ENCODE results near the gene PPP1R7.

PPP1R7 gene

DNA sequence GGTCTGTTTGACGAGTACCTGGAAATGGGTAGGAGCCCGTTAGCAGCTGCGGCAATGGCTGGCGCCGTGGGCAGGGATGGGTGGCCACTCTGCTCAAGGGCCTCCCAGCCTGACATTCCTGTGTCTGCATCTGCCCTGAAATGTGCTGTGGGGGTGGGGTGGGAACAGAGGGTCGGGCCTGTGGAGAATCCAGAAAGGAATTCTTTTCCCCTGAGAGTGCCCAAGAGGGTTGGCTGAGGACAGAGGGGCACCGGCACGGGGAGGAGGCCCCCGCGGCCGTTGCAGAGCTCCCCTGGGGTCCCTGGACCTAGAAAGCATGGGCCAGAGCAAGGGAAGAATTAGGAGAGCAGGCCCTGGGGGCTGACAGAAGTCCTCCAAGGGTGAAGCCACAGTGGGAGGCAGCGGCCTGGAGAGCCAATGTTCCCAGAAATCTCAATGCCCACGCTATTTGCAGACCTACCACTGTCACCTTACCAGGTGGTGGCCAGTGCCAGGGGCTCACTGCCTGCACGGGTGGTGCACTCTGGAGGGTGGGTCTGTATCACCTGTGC is 66.0 kb downstream of the PPP1R7 start:
- no peak for DNase-seq

DNA sequence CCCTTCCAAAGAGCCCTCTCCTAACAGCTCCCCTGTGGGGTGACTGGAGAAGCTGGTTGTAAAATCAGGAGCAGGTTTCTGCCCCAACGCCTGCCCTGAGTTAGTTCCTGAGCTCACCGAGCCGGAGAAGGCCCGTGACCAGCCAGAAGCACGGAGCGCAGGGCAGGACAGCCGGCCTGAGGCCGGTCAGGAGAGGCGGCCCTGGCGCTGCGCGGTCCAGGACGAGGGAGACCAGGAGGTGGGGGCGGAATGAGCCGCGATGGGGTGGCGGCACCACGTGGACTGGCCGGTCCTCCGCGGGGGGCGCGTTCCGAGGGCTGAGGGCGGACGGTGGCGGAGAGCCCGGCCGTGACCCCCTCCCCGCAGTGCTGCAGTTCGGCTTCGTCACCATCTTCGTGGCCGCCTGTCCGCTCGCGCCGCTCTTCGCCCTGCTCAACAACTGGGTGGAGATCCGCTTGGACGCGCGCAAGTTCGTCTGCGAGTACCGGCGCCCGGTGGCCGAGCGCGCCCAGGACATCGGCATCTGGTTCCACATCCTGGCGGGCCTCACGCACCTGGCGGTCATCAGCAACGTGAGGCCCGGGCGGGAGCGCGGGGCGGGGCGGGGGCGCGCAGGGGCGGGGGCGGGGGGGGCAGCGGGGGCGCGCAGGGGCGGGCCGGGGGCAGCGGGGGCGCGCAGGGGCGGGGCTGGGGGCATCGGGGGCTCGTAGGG is 67.2 kb downstream of the PPP1R7 start:
- DNase-seq: peak; percentile 18 to 54

DNA sequence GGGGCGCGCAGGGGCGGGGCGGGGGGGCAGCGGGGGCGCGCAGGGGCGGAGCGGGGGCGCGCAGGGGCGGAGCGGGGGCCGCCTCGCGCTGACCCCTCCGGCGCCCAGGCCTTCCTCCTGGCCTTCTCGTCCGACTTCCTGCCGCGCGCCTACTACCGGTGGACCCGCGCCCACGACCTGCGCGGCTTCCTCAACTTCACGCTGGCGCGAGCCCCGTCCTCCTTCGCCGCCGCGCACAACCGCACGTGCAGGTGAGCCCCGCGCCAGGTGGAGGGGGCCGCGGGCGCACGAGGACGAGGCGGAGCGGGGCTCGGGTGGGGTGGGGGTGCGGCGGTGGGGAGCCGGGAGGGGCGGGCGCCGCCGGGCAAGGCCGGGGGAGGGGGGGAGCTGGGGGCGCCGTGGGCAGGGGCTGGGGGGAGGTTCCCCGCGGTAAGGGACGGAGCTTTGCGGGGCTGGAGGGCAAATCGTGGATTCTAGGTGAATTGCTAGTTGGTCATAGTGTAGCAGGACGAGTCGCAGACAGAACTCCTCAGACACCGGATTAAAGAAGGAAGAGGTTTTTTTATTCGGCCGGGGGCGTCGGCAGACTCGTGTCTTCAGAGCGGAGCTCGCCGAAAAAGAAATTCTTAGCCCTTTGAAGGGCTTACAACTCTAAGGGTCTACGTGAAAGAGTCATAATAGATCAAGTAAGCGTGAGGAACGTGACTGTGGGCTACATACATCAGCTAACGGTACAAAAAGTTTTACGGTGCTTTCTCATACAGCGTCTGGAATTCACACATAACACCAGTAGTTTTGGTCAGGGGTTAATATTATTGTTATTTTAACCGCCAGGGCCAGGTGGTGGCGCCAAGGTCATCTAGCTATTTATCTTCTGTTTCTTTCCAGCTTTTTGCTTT is 68.1 kb downstream of the PPP1R7 start:
- peak; percentile 42 to 69 for DNase-seq

DNA sequence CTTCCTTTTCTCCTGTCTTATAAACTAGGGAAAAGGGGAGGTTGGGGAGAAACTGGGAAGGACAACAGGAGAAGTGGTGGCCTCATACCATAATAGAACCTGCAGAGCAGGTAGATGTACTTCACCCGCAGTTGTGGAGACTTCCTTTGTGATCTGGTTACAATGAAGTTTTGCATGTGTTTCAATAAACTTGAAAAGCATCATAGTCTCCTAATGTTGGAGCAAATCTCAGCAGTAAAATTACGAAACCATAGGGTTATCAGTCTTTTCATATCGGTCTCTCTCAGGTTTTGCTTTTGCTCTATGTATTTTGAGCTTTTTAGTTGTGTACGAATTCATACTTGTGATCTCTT is 68.7 kb downstream of the PPP1R7 start:
- DNase-seq: no peak

DNA sequence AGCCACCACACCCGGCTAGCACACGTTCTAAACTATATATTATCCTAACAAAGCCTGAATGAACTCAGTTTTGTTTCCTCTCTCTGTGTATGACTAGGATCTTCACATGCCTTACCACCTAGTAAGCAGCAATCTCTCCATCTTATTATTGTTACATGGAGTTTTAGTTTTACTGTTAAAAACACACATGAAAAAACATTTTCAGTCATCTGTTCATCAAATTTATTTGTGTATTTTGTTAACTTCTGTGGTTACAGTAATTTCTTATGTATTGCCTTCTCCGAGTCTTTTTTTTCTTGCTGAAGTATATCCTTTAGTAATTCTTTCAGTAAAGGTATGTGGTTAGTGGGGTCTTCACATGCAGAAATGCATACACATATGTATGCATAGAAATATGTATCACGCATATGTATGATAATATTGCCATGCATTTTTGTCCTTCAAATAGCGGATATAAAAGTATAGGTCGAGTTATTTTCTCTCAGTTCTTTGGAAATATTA is 69.6 kb downstream of the PPP1R7 start:
- DNase-seq: no peak

DNA sequence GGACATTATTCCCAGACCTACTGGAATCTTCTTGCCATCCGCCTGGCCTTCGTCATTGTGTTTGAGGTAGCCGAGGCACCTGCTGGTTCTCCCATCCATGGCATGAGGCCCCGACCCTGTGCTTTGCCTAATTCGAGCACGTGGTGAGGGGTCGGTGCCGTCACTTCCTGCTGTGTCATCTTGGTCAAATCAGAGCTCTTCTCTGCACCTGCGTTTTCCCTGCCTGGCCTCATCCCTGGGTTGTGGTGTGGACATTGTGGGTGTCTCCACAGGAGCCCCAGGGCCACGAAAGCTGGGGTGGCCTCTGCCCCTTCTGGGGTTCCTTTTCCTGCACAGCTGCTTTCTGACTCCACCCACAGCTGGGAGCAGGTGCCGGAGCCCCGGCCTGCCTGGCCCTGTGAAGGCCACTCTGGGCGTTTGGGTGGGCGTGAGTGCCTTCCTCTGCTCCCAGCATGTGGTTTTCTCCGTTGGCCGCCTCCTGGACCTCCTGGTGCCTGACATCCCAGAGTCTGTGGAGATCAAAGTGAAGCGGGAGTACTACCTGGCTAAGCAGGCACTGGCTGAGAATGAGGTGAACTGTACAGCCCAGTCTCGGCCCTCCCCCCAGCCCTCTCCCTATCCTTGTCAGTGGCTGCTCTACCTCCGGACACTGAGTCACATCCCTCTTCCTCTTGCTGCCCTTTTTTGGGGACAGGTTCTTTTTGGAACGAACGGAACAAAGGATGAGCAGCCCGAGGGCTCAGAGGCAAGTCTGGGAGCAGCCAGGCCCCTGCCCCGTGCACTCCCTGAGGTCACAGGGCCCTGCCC is 73.1 kb downstream of the PPP1R7 start:
- DNase-seq: peak in 1 of 2 donors; percentile 10

DNA sequence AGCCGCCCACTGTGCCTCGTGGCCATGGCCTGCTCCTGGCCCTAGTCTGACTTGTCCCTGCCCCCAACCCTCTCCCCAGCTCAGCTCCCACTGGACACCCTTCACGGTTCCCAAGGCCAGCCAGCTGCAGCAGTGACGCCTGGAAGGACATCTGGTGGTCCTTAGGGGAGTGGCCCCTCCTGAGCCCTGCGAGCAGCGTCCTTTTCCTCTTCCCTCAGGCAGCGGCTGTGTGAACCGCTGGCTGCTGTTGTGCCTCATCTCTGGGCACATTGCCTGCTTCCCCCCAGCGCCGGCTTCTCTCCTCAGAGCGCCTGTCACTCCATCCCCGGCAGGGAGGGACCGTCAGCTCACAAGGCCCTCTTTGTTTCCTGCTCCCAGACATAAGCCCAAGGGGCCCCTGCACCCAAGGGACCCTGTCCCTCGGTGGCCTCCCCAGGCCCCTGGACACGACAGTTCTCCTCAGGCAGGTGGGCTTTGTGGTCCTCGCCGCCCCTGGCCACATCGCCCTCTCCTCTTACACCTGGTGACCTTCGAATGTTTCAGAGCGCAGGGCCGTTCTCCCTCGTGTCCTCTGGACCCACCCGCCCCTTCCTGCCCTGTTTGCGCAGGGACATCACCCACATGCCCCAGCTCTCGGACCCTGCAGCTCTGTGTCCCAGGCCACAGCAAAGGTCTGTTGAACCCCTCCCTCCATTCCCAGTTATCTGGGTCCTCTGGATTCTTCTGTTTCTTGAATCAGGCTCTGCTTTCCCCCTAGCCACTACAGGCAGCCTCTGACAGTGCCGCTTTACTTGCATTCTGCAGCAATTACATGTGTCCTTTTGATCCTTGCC is 74.0 kb downstream of the PPP1R7 start:
- DNase-seq: peak in 1 of 2 donors; percentile 60

DNA sequence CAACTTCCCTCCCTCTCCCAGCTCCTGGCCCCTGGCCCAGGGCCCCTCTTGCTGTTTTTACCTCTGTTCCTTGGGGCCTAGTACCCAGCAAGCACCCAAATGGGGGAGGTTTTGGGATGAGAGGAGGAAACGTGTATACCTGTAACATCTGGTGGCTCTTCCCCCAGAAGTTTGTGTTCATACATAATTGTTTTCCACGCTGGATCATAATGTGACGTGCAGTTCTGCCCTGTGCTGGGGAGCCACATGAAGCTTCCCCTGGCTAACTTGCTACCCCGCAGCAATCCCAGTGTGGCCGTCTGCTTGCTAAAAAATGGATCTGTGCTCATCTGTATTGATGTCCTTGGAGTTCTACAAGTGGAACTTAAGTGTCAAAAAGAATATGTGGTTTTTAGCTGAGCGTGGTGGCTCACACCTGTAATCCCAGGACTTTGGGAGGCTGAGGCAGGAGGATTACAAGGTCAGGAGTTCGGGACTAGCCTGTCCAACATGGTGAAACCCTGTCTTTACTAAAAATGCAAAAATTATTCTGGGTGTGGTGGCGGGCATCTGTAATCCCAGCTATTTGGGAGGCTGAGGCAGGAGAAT is 74.7 kb downstream of the PPP1R7 start:
- DNase-seq: no peak

DNA sequence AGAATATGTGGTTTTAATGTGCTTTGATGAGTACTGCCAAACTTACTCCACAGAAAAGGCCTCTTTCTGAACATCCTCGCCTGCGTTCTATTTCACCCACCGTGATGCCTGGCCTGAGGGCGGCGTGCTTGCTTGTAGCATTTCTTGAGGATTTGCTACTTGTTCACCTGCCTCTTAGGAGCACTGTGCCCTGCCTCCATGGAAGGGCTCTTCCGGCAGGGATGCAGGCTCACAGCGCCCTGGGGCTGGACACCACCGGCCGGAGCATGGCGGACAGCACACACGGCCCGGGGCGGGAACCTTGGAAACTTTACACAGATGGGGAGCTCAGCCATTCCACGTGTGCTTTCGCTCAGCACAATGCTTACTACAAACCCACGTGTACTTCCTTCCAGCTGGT is 75.3 kb downstream of the PPP1R7 start:
- DNase-seq: no peak

DNA sequence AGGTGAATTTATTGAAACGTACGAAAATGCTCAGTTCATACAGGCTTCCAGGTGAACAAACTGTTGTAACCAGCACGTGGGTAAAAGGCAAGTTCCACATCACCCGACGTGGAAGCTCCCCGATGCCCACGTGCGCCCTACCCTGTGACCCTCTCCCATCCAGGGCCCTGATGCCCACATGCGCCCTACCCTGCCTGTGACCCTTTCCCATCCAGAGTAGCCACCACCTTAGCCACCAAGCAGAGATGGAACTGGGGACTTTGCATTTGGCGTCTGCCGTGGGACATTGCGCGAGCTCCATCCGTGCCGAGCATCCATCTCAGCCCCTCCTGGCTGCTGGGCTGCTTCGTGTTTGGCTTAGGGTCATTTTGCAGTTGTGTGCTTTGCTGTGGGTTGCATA is 75.7 kb downstream of the PPP1R7 start:
- no peak for DNase-seq

DNA sequence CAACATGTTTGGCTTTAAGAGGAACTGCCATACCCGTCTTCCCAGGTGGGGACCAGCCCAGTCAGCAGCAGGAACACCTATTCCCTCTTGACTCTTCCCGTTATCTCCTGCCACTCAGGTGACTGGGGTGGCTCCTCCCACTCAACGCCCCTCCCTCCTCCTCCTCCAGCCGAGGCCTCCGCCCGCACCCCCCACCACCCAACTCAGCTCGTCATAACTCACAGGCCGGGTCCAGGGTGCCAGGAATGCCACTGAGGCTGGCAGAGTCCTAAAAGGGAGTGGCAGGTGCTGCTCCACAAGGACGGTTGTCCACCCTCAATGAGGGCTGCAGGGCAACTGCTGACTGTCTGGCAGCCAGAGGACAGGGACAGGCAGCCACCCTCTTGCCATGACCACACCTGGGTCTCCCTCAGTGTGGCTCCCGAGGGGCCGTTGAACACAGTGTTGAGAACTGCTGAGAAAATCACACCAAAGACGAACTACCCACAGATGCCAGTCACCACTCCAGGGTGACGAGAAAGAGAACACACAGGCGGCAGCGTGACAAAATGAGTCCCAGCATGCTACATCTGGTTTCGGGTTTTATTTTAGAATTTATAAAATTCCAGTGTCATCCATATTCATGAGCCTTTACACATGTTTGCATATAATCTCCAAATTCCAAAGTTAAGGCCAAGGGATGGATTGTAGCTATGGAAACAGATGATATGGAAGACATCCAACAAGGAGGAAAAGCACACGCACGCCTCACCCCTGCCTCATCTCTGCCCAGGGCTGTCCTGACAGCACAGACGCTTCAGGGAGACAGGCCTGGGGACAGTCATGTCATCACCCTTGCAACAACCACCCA is 76.7 kb downstream of the PPP1R7 start:
- no peak for DNase-seq

DNA sequence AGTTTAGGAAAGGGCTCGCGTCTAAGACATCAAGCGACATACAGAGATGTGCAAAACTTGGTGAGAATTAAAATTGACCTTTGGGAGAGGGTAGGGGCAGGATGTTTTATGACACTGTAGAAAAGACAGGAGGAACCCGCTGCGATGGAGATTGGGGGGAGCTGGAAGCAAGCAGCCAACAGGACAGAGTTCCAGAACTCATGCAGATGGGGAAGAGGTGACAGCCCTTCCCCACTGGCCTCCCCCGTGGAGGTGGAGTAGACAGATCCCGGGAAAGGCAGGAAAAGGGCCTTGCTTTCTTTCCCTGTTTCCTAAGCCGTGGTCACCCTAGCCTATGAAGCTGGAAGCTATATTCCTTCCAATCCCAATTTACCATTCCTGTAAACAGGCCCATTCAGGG is 77.3 kb downstream of the PPP1R7 start:
- DNase-seq: no peak

DNA sequence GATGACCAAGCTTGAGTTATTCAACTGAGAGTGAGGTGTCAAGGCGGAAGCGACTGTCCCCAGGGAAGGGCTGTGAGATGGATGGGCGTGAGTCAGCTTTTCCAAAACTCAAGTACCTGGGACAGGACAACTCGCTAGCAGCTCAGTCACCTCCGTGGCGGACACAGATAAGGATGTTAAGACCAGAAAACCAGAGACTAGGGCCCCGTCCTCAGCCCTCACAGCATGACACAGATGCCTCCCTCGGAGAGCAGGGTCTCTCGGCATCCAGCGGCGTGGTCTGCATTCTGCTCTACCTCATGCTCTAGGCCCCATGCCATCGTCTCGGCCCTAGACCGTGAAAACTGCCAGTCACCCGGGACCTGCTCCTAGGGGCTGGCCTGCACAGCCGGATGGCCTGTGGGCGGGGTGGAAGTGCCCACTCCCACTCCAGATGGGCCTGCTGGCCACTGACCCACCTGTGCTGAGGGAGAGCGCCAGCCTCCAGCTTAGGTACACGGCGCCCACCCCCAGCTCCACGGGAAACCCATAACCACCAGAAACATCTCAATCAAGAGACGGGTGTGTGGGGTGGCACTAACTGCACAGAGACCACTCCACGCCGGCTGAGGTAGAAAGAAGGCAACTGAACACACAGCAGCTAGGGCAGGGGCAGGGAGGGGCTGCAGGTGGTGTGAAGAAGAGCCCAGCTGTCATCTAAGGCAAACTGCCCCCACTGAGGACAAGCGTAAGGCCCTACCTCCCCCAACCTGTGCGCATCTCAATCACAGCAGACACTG is 78.0 kb downstream of the PPP1R7 start:
- DNase-seq: no peak

DNA sequence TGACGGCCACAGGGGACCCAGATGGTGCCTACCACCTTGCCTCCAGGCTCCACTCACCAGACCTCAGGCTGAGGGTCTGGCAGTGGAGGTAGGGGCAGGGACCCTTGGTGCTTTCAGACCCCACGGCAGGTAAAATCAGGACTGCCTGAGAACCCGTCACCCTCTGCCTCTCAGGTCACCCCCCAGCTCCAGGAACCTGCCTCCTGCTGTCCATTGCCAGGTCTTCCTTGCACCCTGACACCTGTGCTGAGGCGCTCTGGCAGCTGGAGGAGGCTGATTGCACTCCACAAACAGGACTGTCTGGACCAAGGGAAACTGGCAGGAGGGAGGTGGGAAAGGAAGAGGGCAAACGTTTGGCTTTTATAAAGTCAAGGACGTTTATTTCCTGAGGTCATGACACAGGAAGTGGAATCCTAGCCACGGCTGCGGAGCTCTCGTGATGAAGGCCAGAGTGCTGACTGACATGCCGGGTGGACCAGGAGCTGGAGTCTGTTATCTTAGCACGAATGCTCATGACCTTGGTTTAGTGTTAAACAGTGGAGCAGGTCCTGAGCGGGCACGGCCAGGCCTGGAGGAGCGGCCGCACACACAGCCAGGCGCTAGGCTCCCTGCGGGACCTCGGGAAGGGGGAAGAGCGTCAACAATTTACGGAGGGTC is 78.7 kb downstream of the PPP1R7 start:
- no peak for DNase-seq

DNA sequence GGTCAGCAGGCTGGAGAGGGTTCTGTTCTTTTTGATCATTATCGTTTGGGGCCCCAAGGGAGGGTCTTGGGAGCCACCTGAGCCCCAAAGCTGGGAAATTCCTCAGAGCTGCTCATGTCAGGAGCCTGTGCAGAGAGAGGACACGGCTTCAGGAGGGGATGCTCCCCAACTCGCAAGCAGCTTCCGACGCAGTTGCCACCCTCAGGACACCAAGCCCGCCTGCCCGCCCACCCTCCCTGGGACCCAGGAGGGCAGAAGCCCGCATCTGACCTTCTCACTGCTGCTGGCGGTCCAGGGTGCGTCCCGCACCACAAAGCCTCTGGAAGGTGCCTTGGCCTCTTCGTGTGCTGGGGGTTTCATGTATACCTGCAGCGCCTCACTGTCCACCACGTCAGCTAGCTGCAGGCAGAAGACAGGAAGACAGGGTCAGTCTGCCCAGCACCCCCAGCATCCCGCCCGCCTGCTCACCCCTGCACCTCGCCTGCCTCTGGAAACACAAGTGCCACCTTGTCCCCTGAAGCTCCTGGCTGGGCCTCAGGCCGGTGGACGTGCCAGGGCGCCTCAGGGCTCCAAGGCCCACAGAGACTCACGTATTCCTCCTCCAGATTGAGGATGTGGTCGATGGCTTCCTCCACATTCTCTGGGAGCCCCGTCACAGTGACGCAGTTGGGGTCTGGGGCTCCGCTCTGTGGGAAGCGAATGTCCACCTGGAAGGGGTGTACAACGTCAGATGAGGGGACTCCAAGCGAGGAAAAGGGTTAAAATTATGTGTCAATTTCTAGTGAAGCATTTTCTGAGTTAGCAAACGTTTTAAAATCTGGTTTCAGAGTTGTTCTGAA is 79.5 kb downstream of the PPP1R7 start:
- no peak for DNase-seq

DNA sequence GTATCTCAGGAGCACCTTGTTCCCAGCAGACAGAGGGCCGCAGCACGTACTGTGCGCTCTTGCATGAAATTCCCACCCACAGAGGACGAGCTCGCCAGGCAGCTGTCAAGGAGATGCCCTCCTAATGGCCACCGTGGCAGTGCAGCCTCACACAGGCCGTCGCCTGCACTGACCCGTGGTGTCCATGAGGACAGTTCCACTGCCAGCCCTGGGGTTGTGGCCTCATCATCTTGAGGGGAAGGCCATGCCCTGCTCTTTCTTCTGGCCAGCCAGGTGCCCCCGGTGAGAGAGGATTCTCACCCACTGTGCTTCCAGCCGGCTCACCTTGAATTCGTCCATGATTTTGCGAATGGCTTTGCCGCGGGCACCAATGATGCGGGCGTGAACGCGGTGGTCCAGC is 80.2 kb downstream of the PPP1R7 start:
- no peak for DNase-seq

DNA sequence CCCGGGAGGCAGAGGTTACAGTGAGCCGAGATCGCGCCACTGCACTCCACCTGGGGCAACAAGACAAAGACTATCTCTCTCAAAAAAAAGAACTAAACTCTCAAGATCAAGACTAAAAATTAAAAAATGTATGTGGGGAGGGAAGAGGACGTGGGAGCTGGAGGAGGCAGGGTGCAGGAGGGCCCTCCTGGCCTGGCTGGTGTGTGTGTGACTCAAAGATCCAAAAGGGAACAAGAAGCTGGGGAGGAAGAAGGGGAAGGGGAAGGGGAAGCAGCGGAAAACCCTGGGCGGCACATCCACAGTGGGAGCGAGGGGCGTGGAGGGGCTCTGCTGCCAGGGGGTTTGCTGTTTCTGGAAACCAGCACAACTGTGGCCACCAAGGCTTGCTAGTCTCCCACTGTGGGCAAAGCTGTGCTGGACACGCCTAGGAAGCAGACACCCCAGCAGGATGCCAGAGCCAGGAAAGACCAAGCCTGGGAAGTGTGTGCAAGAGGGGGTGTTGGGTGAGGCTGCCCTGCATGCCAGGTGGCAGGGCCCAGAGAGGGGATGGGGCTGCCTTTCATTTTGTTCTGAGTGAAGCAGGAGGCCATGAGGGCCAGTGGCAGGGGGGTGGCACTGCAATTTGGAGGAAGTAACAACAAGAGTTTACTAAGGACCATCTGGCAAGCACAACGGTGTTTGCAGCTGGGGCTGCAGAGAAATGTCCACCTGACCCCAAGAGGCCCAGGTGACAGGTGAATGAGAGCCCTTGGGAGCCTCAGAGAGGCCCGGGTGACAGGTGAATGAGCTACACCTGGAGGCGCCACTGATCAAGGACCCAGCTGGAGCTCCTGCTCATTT is 82.7 kb downstream of the PPP1R7 start:
- peak; percentile 17 to 31 for DNase-seq

Measured in inflammatory macrophage (primary cell).